Sciatic nerve (tissue), 2 donors: Measurements from ENCODE around the gene CNGA2. TPM values are rescaled to one million over a fixed set of nuclear protein-coding genes. Genes with fewer than 3 reads are reported as not detected.

Experiments
- ATAC-seq: fragments of 200-7000 bp; cut with Tn5 transposase; one replicate; pipeline ENCODE4 v1.9.1; 2020; ENCODE audit warnings: mild to moderate bottlenecking, moderate library complexity
- DNase-seq: peaks from one replicate; pipeline ENCODE4 v3.0.0-alpha.2; 2020; ENCODE audit warnings: low spot score
- intact Hi-C: fragments of 100-400 bp; cut with DNase I; formaldehyde crosslinking; loops from one replicate; pipeline ENCODE4 v1.14.2; 2022
- total RNA-seq: library from RNA; stranded (reverse); fragmentation: NEBNext Ultra II Directional; extraction: Animal tissue kit (Norgen Biotek cat#: 25700); gene quantifications from one replicate; pipeline ENCODE4 v1.2.1, GENCODE V29; 2021
- donor health status: DM: no; HTN: no; CAD: no.
- donor health status: DM: no; HTN: no; CAD: no.

Gene CNGA2
- total RNA-seq, 1 donor from 2014 or later: not detected

DNA sequence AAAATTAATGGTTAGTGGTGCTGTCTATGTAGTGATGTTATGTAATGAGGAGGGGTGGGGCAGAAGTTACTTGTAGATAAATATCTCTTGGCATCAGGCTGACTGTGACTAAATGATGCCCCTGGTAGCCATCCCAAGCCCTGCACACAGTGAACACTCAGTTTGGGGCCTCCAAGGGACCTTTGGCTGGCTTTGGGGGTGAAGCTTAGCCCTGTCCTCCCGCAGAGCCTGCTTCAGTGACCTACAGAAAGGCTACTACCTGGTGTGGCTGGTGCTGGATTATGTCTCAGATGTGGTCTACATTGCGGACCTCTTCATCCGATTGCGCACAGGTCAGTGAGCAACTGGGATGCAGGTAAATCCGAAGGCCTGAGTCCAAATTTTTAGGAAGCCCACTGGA is 7.8 kb downstream of the CNGA2 start:
- ATAC-seq (no peak), DNase-seq (no peak)
- intact Hi-C loops: no loop called here

DNA sequence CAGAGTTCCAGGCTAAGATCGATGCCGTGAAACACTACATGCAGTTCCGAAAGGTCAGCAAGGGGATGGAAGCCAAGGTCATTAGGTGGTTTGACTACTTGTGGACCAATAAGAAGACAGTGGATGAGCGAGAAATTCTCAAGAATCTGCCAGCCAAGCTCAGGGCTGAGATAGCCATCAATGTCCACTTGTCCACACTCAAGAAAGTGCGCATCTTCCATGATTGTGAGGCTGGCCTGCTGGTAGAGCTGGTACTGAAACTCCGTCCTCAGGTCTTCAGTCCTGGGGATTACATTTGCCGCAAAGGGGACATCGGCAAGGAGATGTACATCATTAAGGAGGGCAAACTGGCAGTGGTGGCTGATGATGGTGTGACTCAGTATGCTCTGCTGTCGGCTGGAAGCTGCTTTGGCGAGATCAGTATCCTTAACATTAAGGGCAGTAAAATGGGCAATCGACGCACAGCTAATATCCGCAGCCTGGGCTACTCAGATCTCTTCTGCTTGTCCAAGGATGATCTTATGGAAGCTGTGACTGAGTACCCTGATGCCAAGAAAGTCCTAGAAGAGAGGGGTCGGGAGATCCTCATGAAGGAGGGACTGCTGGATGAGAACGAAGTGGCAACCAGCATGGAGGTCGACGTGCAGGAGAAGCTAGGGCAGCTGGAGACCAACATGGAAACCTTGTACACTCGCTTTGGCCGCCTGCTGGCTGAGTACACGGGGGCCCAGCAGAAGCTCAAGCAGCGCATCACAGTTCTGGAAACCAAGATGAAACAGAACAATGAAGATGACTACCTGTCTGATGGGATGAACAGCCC is 9.3 kb downstream of the CNGA2 start:
- intact Hi-C loops: no loop called here
- ATAC-seq (no peak), DNase-seq (no peak)

DNA sequence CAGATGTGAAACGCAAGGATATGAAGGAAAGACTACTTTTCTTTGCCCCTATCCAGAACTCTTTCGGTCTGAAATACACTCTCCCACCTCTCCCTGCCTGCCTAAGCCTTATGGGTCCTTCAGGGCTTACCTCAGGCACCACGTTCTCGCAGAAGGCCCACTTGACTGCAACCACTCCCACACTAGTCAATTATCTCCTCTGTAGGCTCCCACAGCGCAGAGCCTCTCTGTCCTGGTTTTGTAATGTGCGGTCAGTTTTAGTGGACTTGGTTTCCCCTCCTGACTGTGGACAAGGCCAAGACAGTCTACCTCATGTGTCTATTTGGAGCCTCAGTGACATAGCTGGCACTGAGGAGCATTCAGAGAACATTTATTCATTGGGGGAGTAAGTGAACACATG is 11.1 kb downstream of the CNGA2 start:
- no peak for DNase-seq
- ATAC-seq: no peak
- intact Hi-C loops: no loop called here

DNA sequence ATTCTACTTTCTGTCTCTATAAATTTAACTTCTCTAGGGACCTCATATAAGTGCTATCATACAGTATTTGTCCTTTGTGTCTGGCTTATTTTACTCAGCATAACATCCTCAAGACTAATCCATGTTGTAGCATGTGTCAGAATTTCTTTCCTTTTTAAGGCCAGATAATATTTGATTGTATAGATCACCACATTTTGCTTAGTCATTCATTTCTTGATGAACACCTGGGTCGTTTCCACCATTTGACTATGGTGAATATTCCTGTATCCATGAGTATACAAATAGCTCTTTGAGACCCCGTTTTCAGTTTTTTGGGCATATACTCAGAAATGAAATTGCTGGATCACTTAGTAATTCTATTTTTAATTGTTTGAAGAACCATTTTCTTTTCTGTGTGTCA is 12.0 kb downstream of the CNGA2 start:
- intact Hi-C loops: no loop called here
- ATAC-seq (no peak), DNase-seq (no peak)

DNA sequence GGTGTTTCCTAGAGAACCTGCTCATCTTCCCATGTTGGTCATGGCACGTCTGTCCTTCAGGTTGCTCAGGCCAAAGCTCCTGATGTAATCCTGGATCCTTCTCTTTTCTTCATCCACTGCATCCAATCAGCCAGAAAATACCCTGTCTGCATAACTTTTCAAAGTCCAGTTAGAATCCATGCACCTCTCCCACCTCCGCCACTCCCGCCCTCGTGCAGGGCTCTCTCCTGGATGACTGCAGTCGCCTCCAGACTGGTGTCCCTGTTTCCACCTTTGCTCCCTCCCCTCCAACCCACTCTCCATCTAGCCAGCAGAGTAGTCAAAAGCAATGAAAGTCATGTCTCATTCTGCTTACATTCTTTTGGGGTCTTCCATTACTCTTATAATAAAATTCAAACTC is 16.0 kb downstream of the CNGA2 start:
- DNase-seq: no peak
- intact Hi-C loops: no loop called here
- no peak for ATAC-seq

DNA sequence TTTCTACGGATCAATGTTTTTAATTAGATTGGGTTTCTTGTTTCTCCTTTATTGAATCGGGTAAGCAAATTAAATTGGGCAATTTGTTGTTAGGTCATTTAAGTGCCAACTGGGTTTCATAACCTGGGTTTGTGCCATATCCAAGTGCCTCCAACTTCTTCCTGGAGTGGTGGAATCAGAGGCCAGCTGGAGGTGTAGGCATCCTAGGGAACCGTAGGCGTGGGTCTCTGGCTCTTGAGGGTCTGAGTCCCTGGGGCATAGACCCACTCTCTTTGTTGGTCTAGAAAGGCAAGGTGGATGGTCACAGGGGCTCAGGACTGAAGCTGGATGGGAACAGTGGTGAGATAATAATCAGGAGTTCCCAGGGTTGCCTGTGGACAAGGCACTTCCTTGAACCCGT is 18.3 kb downstream of the CNGA2 start:
- ATAC-seq: no peak

DNA sequence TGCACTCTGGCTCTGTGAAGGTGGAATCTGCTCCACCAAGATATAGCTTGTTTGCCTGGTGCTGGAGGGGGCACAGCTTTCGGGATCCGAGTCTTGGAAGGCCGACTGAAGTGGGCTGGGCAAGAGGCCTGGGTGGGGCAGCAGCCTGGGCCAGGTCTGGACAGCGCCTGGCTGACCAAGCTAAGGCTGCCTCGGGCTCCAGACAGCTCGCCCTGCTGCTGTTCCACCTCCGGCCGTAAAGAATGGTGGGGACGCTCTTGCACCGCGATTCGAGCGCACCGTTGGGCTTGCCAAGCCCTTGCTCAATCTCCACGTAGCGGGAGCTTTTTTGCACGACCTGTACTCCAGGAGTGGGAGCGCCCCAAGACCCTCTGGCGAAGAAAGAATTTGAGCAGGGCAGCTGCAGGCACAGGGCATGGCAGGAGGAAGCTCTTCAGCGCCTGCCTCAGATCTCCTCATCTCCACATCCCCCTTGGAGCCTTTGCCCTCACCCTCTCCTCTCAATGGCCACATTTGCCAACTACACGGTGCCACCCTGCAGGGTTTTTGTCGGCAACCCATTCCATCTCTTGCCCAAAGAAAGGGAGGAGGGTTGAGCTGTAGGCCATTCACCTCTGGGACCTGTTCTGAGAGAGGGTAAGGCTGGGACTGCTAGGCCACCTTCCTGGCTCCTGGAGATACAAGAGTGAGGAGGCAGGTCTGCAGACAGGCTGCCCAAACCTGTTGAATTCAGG is 18.9 kb downstream of the CNGA2 start:
- intact Hi-C loops: no loop called here
- peak; percentile 92 for ATAC-seq
- DNase-seq: peak; percentile 76

More for the DNA sequence above, 18.3 kb downstream of the CNGA2 start:
- intact Hi-C loops: no loop called here
- DNase-seq: no peak

DNA sequence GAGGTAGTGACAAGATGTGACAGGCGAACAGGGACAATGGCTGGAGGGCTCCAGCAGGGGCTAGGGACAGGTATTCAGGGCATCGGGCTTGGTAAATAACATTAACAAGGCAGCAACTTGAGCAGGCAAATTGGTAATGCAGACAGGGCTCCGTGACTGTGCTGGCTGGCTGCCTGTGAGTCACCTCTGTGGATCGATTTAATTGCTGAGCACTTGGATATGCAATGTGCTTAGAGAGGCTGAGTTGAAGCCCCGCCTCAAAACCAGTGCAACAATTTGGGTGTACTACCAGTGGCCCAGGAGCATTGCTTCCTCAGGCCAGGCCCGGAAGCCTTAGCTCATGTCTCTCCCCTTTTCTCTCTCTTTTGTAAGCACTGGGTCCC is 19.5 kb downstream of the CNGA2 start:
- ATAC-seq: no peak
- no peak for DNase-seq
- intact Hi-C loops: no loop called here

DNA sequence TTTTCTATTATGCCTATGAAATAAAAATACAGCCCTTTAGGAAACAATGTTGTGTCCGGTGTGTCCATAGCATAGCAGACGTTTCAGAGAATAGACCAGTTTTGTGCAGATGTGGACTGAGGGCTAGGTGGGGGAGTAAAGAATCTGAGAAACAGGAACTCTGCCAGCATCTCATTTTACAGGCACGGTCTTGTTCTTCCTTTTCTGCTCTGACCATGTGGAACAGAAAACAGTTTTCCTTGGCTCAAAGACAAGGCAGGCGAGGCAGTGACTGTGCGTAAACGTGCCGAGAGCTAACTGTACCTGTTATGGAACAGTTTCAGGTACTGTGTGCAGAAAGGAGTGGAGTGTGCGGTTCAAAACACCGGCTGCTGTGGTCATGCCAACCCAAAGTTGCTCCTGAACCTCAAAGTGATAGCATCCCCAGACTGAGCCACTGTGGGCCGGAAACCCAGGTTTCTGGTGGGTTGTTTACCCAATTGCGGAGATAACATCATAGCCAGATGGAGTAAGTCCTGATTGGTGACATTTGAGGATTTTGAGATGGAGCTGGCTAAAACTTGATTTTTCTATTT is 20.2 kb downstream of the CNGA2 start:
- ATAC-seq: no peak
- intact Hi-C loops: no loop called here
- no peak for DNase-seq

DNA sequence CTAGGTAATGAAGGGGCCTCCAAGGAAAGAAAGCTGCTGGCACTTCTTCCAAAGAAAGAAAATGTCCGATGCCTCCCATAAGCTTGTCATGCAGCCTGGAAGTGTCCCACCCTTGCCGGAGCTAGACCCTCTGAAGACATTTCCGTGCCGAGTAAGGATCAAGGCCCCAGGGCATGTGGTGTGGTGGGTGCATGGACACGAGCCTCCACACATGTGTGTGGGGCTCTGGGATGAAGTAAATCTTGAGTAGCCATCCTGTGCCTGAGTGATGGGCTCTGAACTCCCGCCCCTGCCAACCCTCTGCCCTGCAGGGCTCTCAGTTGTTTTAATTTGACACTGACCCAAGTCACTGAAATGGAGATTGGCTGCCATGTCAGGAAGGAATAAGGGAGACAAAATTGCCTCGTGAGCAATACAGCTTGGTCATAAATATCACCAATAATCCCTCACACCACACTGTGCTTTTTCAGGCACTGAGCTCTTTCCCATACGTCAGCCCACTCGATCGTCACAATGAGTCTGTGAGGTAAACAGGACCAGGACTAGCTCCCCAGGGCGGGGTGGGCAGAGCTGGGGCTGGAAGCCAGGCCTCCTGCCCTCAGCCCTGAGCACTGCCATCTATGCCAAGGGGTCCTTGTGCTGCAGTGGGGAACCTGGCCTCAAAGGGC is 24.6 kb downstream of the CNGA2 start:
- DNase-seq (no peak), ATAC-seq (no peak)
- intact Hi-C loops: no loop called here

DNA sequence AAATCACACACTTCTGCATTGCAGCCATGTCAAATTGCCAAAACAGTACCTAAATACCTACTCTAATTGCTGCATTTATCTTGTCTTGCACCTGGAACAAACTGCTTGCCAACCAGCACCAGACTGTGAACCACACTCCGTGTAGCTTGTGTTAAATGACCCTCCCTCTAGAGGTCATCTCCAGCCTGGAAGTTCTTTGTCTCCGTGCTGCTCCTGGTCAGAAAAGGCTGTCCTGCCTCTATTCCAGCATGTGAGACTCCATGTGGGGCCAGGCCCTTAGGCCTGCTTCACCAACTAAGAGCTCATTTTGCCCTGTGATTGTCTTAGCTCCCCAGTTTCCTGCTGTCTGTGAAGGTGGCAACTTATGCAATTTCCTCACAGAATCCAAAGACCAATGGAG is 28.3 kb downstream of the CNGA2 start:
- no peak for ATAC-seq
- intact Hi-C loops: no loop called here
- no peak for DNase-seq

DNA sequence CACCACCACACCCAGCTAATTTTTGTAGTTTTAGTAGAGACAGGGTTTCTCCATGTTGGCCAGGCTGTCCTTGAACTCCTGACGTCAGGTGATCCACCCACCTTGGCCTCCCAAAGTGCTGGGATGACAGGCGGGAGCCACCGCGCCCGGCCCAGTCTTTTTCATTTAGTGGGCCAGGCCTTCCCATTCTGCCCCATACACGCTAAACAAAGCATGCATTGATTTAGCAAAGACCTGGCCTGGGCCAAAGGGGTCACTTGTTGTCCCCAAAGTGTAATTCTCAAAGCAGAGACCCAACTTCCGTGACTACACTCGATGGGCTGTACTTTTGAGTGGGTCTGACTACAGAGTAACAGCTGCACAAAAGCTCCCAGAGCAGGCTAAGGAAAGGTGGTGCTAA is 29.2 kb downstream of the CNGA2 start:
- intact Hi-C loops: no loop called here
- ATAC-seq: no peak
- no peak for DNase-seq

DNA sequence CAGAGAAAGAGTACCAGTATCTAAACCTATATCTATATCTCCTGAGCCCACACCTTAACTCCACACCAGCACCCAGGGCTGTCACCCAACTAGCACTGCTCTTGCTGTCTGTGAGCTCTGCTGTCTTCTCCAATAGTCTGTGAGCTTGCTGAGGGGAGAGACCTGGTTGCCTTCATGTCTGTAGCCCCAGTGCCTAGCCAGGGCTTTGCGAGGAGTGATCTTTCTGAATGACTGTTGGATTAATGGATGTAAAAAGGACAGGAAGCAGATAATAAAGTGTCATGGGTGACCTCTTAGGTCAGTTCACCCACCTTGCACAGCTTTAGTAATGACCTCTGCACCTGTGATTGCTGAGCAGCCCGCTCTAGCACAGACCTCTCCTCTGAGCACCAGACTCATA is 30.5 kb downstream of the CNGA2 start:
- intact Hi-C loops: no loop called here
- DNase-seq (no peak), ATAC-seq (no peak)

DNA sequence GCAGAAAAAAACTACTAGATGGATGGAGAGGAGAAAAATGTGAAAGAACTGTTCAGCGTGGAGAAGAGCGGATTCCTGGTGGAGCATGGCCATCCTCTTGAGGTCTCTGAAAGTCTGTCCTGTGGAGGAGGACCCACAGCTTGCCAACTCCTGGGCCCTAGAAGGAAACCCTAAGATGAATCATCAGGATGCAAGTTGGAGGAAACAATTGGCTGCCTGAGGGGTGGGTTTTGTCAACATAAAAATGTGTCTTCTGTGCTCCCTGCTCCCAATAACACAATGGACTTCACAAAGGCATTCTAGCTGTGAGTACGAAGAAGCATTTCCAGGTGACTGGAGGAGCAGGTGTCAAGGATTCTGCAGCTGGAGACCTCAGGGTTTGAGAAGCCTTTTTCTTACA is 37.2 kb downstream of the CNGA2 start:
- DNase-seq (no peak), ATAC-seq (no peak)
- intact Hi-C loops: no loop called here

DNA sequence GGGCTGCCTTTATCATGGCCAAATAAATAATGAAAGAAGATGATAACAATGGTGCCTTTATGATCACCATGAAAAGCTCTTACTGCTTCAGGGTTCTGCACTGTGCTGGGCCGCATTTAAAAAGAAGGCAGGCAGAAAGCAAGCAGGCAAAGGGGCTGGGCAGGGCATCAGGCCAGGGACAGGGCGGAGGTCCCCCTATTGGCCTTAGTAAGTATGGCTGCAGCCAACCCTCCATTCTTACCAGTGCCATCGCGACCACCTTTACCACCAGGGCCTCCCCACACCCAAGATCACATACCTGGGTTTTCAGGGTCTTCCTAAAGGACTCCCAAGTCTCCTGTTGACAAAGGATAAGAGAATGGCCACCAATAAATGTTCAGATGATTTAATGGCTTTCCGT is 38.9 kb downstream of the CNGA2 start:
- ATAC-seq (no peak), DNase-seq (no peak)
- intact Hi-C loops: no loop called here

DNA sequence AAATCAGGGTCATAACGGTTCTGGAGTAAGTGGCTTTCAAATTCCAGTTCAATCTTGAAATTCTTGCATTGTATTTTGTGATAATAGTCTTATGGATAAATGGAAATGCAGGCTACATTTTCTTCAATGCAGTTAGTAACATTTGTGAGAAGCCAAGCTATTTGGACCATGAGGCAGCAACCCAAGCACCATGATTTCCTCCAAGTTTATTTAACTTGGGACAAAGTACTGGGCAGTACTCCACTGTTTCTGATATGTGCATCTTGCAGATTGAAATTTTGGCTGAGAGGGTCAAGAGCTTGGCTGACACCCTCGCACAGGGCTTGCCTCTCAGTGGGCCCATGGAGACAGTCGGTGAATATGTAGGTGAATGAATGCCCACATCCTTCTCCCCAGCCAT is 39.9 kb downstream of the CNGA2 start:
- ATAC-seq (no peak), DNase-seq (no peak)
- intact Hi-C loops: no loop called here

DNA sequence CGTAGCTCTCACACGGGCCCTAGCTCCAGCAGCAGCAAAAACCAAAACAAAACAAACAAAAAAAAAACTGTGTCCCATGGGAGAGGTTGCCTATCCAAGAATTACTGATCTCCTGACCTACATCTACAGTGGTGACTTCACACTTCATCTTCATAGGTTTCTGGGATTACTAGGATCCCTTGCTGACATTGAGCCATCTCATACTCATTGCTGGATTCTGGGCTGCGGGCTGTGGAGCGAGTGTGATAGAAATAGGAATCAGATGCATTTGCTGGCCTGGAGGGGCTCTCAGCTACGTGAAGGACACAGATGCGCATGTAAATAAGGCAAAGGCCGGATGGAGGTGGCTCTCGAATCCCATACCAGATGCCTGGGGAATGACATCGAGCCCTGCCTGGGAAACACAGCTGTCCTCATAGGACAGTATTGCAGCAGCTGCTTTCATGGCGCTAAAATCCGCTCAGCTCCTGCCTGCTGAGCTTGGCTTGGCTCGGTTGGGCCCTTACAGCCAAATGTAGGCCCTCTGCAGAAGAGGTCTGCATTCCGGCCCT is 41.7 kb downstream of the CNGA2 start:
- DNase-seq (no peak), ATAC-seq (peak; percentile 89)
- intact Hi-C loops: no loop called here

DNA sequence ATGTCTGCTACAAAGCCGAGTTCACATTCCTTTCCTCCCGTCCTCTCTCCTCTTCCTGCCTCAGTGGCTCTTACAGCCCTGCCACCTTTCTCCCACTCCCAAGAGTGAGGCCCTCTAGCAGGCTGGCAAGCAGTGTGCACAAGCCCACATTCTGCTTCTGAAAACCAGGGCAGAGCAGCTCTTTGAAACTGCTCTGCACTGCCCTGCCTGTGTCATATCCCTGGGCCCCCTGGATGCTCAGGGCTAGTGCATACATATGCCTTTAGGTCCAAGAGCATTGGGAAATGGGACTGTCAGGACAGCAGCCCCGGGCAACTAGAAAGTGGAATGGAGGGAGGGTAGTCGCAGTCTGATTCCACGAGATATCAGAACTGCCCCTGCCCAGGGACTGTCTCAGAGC is 42.4 kb downstream of the CNGA2 start:
- ATAC-seq: no peak
- intact Hi-C loops: no loop called here

DNA sequence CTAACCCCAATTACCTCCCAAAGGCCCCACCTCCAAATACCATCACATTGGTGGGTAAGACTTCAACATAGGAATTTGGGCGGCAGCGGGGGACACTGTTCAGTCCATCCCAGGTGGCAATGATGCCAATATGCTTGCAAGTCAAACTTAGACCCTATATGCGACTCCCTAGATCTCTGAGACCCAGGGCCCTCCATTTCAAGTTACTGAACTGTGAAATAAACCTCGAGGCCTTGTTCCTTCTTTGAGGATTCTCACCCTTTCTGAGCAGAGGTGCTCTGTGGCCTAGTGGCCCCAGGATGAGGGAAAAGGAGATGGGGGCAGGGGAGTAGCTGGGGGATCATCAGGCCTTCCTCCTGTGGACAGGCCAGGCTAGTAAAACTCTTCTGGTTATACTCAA is 44.7 kb downstream of the CNGA2 start:
- ATAC-seq: no peak
- intact Hi-C loops: no loop called here

More for the DNA sequence above, 42.4 kb downstream of the CNGA2 start:
- no peak for DNase-seq

DNA sequence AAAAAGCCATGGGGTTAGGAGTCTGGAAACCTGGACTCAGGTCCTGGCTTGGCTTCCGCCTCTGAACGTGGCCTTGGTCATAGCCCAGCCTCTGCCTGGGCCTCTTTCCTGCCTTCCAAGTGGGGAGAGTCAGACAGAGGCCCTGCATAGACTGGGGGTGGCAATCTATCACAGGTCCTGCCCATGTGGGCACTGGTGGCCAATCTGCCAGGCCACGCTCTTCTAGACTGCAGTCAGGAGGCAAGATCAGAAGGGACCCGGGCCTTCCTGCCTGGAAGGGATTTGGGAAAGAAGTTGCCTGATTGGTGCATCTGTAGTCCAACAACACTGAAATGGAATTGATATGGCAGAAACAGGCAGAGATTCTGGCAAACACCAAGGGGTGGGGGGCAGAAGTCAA is 46.1 kb downstream of the CNGA2 start:
- ATAC-seq (no peak), DNase-seq (no peak)
- intact Hi-C loops: no loop called here

More for the DNA sequence above, 44.7 kb downstream of the CNGA2 start:
- DNase-seq: no peak
